ENCODE results near the gene TANK. TPM values are rescaled to one million over a fixed set of nuclear protein-coding genes. Genes with fewer than 3 reads are reported as not detected.
A peak's percentile ranks its signal among the peaks of the same experiment; 100 is the strongest.

The TANK gene
- total RNA-seq, 3 donors from 2014 or later (not counting 1 experiment from before 2014, with no cell fraction given), result 68.9 to 121 (median 76.1) TPM

DNA sequence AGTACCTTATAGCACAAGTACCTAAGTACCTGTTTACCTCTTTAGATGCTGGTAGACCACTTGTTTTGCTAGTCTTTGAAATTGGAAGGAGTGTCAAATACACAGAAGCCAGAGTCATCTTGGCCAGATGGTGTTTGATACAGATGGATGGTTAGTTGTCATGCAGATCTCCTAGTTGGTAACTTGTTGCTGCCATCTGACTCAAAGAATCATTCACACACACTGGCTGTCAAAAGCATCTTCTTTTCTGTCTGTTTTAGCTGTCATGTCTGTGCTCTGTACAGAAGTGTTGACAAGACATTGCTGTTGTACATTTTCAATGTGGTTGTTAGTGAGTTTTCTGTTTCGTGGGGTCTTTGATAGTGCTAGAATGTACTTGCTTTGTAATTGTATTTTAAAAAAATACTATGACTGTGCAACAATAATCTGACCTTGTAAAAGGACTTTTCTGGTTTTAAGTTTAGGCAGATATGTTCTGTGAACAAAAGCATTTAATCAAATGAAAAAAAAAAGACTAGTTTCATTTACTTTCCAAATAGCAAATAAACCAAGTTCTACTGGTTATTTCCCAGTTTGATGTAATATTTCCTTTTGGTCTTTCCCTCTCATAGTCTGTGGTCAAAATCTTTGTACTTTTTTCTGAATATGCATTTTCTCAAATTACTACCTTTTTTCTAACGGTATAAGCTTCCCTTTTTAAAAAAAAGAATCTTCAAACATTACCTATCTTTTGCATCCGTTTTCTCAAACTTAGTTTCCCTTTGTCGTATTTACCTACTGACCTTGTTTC, 39.9 kb downstream of the TANK start:
- Histone ChIP-seq H3K4me3 (ENCODE audit: low read length) (no peak overlapping the region), H3K9me3 (ENCODE audit: control insufficient read depth, insufficient read depth, low read length) (no peaks in the 10 kb centered on the region), H3K27me3 (ENCODE audit: control insufficient read depth, insufficient read depth, low read length) (no peaks in the 10 kb centered on the region), H3K36me3 (ENCODE audit: control insufficient read depth, insufficient read depth, low read length) (peaks cover 34% of the 10 kb centered on the region), H3K4me1 (ENCODE audit: control insufficient read depth, insufficient read depth, low read length) (peaks cover 4% of the 10 kb centered on the region), H3K27ac (ENCODE audit: low read length) (no peak overlapping the region)
- intact Hi-C loops (cut with micrococcal nuclease), result no loop called here
- 86% methylated on average over 1 of the region's 4 CpGs for WGBS (ENCODE audit: insufficient coverage)
- TF ChIP-seq, protein P1, sequence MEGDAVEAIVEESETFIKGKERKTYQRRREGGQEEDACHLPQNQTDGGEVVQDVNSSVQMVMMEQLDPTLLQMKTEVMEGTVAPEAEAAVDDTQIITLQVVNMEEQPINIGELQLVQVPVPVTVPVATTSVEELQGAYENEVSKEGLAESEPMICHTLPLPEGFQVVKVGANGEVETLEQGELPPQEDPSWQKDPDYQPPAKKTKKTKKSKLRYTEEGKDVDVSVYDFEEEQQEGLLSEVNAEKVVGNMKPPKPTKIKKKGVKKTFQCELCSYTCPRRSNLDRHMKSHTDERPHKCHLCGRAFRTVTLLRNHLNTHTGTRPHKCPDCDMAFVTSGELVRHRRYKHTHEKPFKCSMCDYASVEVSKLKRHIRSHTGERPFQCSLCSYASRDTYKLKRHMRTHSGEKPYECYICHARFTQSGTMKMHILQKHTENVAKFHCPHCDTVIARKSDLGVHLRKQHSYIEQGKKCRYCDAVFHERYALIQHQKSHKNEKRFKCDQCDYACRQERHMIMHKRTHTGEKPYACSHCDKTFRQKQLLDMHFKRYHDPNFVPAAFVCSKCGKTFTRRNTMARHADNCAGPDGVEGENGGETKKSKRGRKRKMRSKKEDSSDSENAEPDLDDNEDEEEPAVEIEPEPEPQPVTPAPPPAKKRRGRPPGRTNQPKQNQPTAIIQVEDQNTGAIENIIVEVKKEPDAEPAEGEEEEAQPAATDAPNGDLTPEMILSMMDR (IDR thresholded peaks at IDR 0.05), result no peak
- H3K27me3 Mint-ChIP-seq (ENCODE audit: low read depth in 2 of 2), result no peaks in the 10 kb centered on the region
- peak overlapping the region; percentile 41 for H3K4me3 Mint-ChIP-seq
- DNase-seq (peak in 1 of 2 donors; percentile 29), ATAC-seq (peak; percentile 57 to 68 (median 61))
- peak overlapping the region; percentile 29 to 65 for H3K27ac Mint-ChIP-seq
- peaks cover 26 to 35% of the 10 kb centered on the region in 2 donors for H3K4me1 Mint-ChIP-seq
- H3K9me3 Mint-ChIP-seq, result no peaks in the 10 kb centered on the region
- H3K36me3 Mint-ChIP-seq, result no peaks in the 10 kb centered on the region

DNA sequence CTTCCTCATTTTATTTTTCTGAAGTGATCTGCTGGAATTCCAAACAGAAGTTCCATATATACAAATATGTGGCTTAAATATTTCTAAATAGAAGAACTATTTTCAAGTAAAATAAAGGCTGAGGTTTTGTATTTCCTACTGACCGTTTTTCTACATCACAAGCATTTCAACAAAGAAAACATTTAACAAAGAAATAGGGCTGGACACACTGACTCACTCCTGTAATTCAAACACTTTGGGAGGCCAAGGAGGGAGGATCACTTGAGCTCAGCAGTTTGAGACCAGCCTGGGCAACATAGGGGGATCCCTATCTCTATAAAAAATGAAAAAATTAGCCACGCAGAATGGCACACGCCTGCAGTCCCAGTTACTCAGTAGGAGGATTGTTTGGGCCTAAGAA, 44.6 kb downstream of the TANK start:
- no peaks in the 10 kb centered on the region for H3K9me3 Mint-ChIP-seq
- H3K27ac ChIP-seq (ENCODE audit: low read length), result no peak overlapping the region
- no peaks in the 10 kb centered on the region for H3K27me3 Mint-ChIP-seq (ENCODE audit: low read depth in 2 of 2)
- no peaks in the 10 kb centered on the region for H3K36me3 Mint-ChIP-seq
- H3K27ac Mint-ChIP-seq, result no peak overlapping the region
- DNase-seq, result no peak
- WGBS (ENCODE audit: insufficient coverage), result 96% methylated on average over 2 of the region's 3 CpGs
- no peaks in the 10 kb centered on the region for H3K4me1 ChIP-seq (ENCODE audit: control insufficient read depth, insufficient read depth, low read length)
- H3K4me1 Mint-ChIP-seq, result peaks cover 9 to 10% of the 10 kb centered on the region in 2 donors
- ATAC-seq, result no peak
- H3K4me3 Mint-ChIP-seq, result no peak overlapping the region
- intact Hi-C loops (cut with micrococcal nuclease), result no loop called here
- TF ChIP-seq, protein P1 (IDR thresholded peaks at IDR 0.05), result no peak
- H3K9me3 ChIP-seq (ENCODE audit: control insufficient read depth, insufficient read depth, low read length), result no peaks in the 10 kb centered on the region
- no peaks in the 10 kb centered on the region for H3K27me3 ChIP-seq (ENCODE audit: control insufficient read depth, insufficient read depth, low read length)
- H3K4me3 ChIP-seq (ENCODE audit: low read length), result no peak overlapping the region
- peaks cover 40% of the 10 kb centered on the region for H3K36me3 ChIP-seq (ENCODE audit: control insufficient read depth, insufficient read depth, low read length)

DNA sequence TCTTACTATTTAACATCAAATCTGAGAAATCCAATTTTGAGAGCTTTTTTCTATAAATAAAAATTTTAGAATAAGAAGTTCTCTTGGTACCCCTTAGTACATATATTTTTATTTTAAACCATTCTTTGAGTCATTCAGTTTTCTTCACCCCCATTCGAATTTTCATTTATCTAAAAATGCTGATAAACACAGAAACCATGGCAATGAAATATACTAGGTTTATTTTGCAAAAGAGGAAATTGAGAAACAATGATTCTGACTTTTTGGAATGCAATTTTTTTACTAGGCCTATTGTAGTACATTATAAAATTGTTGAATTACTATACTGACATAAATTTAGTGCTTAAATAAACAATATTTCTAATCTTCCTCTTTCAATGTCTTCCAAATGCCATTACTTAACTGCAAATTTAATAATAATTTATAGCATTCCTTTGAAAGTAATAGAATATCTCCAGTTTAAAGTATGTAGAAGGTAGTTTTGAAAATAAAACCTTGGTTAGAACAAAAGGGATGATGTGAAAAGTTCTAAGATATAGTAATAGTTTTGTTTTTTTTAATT, 46.3 kb downstream of the TANK start:
- Histone ChIP-seq H3K27me3 (ENCODE audit: control insufficient read depth, insufficient read depth, low read length) (no peaks in the 10 kb centered on the region), H3K4me1 (ENCODE audit: control insufficient read depth, insufficient read depth, low read length) (no peaks in the 10 kb centered on the region), H3K4me3 (ENCODE audit: low read length) (no peak overlapping the region), H3K36me3 (ENCODE audit: control insufficient read depth, insufficient read depth, low read length) (peaks cover 47% of the 10 kb centered on the region), H3K9me3 (ENCODE audit: control insufficient read depth, insufficient read depth, low read length) (no peaks in the 10 kb centered on the region), H3K27ac (ENCODE audit: low read length) (no peak overlapping the region)
- ATAC-seq (no peak), DNase-seq (no peak)
- Mint-ChIP-seq H3K4me3 (no peak overlapping the region), H3K36me3 (no peaks in the 10 kb centered on the region), H3K27ac (no peak overlapping the region), H3K27me3 (ENCODE audit: low read depth in 2 of 2) (no peaks in the 10 kb centered on the region), H3K4me1 (no peaks in the 10 kb centered on the region), H3K9me3 (no peaks in the 10 kb centered on the region)
- TF ChIP-seq, protein P1 (IDR thresholded peaks at IDR 0.05), result no peak
- intact Hi-C loops (cut with micrococcal nuclease), result no loop called here
- WGBS (ENCODE audit: insufficient coverage), result no CpG with 5 or more reads among the region's 1 CpG
